K562 (cell line): ENCODE data around the gene GSDME.

Experiments
- ATF1 ChIP-seq, 2 experiments: fragments of 450-650 bp in 1 of 2; IDR thresholded peaks; 2 replicates each; pipeline ENCODE4 v1.6.1; 2016; ENCODE audit warnings: missing compliant biosample characterization in 1 of 2, missing genetic modification characterization in 1 of 2
- CBFB ChIP-seq: sonication (generic); formaldehyde crosslinking; IDR thresholded peaks from 2 replicates; pipeline ENCODE4 v1.4.0; 2020; ENCODE audit warnings: mild to moderate bottlenecking, missing genetic modification reagents
- CTCF ChIP-seq, 3 experiments: IDR thresholded peaks in 2 of 3; conservative IDR thresholded peaks in 1 of 3; 2 replicates each; pipeline ENCODE4 v1.5.1; 2011 to 2012; ENCODE audit warnings: low read length in 3 of 3, mild to moderate bottlenecking in 3 of 3, control low read depth in 2 of 3, improper control_type of control experiment in 1 of 3, inconsistent platforms in 1 of 3, low read depth in 1 of 3, mixed read lengths in 1 of 3, moderate library complexity in 1 of 3; ENCODE audit not compliant: insufficient read depth in 2 of 3
- FOS ChIP-seq: IDR thresholded peaks from 3 replicates; pipeline ENCODE4 v1.6.1; 2011; ENCODE audit not compliant: insufficient read length; ENCODE audit errors: extremely low read depth
- FOXJ3 ChIP-seq: sonication (generic); formaldehyde crosslinking; IDR thresholded peaks from 2 replicates; pipeline ENCODE4 v1.4.0; 2020; ENCODE audit warnings: mild to moderate bottlenecking, missing genetic modification reagents
- GABPA ChIP-seq: fragments of 200-800 bp; sonication (Bioruptor generic); conservative IDR thresholded peaks from 2 replicates; pipeline ENCODE4 v1.6.1; 2016; ENCODE audit warnings: low read depth, missing genetic modification characterization, missing compliant biosample characterization
- JUND ChIP-seq, 2 experiments: IDR thresholded peaks; 2 replicates in 1 of 2; 3 replicates in 1 of 2; pipeline ENCODE4 v1.6.1; 2011; ENCODE audit warnings: borderline replicate concordance in 2 of 2, low read depth in 2 of 2, low read length in 2 of 2, improper control_type of control experiment in 1 of 2, missing biosample characterization in 1 of 2, missing genetic modification characterization in 1 of 2, missing genetic modification reagents in 1 of 2
- LARP7 ChIP-seq: fragments of 450-650 bp; IDR thresholded peaks from 2 replicates; pipeline ENCODE4 v1.6.1; 2016
- LEF1 ChIP-seq: fragments of 450-650 bp; IDR thresholded peaks from 2 replicates; pipeline ENCODE4 v1.6.1; 2016; ENCODE audit warnings: mild to moderate bottlenecking
- MAZ ChIP-seq, 2 experiments: fragments of 450-650 bp in 1 of 2; sonication (generic) in 1 of 2; formaldehyde crosslinking; IDR thresholded peaks in 1 of 2; conservative IDR thresholded peaks in 1 of 2; 2 replicates each; pipeline versions ENCODE4 v1.4.0 to v1.5.0; 2020; ENCODE audit warnings: mild to moderate bottlenecking in 1 of 2, missing genetic modification reagents in 1 of 2
- RHOXF2B ChIP-seq: fragments of 250-450 bp; sonication (Bioruptor Pico); conservative IDR thresholded peaks from 2 replicates; pipeline ENCODE4 v1.5.1; 2021
- STAT6 ChIP-seq: sonication (generic); formaldehyde crosslinking; IDR thresholded peaks from 2 replicates; pipeline ENCODE4 v1.8.1; 2023; ENCODE audit warnings: mild to moderate bottlenecking, missing genetic modification reagents
- TRIM24 ChIP-seq, 2 experiments: fragments of 450-650 bp; IDR thresholded peaks; 2 replicates each; pipeline ENCODE4 v1.6.1; 2016

GRCh38 chr7:24756545-24757352, 515 bp downstream of the GSDME start:
- TF ChIP-seq ATF1 (CRISPR knock-in tag; IDR thresholded peaks at IDR 0.05) (no peak), ATF1 (tag; IDR thresholded peaks at IDR 0.05) (no peak), CTCF (IDR thresholded peaks at IDR 0.05 in 2 of 3, conservative IDR thresholded peaks at IDR 0.05 in 1 of 3; ENCODE audit: insufficient read depth in 2 of 3, low read depth in 1 of 3, low read length in 3 of 3) (no peak), LARP7 (no peak), FOXJ3 (no peak), MAZ (CRISPR knock-in tag; conservative IDR thresholded peaks at IDR 0.05 in 1 of 2, IDR thresholded peaks at IDR 0.05 in 1 of 2) (no peak; a peak in 1 of 4 replicates), FOS (no peak), RHOXF2B (CRISPR knock-in tag) (no peak), GABPA (tag) (no peak), TRIM24 (IDR thresholded peaks at IDR 0.05) (no peak), CBFB (CRISPR knock-in tag) (no peak), LEF1 (no peak), STAT6 (CRISPR knock-in tag) (no peak), JUND (IDR thresholded peaks at IDR 0.05; ENCODE audit: borderline replicate concordance, low read depth, low read length) (no peak), JUND (tag; IDR thresholded peaks at IDR 0.05; ENCODE audit: borderline replicate concordance, low read depth, low read length) (no peak)
